WTC11 (cell line): ENCODE results near the gene ATXN7. TPM values are rescaled to one million over a fixed set of nuclear protein-coding genes. Genes with fewer than 3 reads are reported as not detected.

Source experiments
- ATF2 ChIP-seq: sonication (generic); formaldehyde crosslinking; IDR thresholded peaks from 2 replicates; pipeline ENCODE4 v1.8.1; 2022; ENCODE audit warnings: low read depth, missing genetic modification reagents, borderline replicate concordance
- ATF6 ChIP-seq: sonication (generic); formaldehyde crosslinking; IDR thresholded peaks from 2 replicates; pipeline ENCODE4 v1.8.1; 2023; ENCODE audit warnings: mild to moderate bottlenecking, missing genetic modification reagents
- CREB1 ChIP-seq: sonication (generic); formaldehyde crosslinking; IDR thresholded peaks from 2 replicates; pipeline ENCODE4 v1.8.0; 2023; ENCODE audit warnings: mild to moderate bottlenecking, missing genetic modification reagents
- CREM ChIP-seq: sonication (generic); formaldehyde crosslinking; IDR thresholded peaks from 2 replicates; pipeline ENCODE4 v1.8.1; 2022; ENCODE audit warnings: mild to moderate bottlenecking, missing genetic modification reagents, moderate library complexity
- E2F5 ChIP-seq: sonication (generic); formaldehyde crosslinking; IDR thresholded peaks from 2 replicates; pipeline ENCODE4 v1.8.1; 2022; ENCODE audit warnings: mild to moderate bottlenecking, moderate library complexity, missing genetic modification reagents
- ELF4 ChIP-seq: sonication (generic); formaldehyde crosslinking; IDR thresholded peaks from 2 replicates; pipeline ENCODE4 v1.8.1; 2022; ENCODE audit warnings: low read depth, mild to moderate bottlenecking, moderate library complexity, missing genetic modification reagents
- EMX1 ChIP-seq: fragments of 250-450 bp; sonication (Bioruptor Pico); IDR thresholded peaks from 2 replicates; pipeline ENCODE4 v1.8.0; 2021; ENCODE audit warnings: mild to moderate bottlenecking
- ESRRA ChIP-seq: sonication (generic); formaldehyde crosslinking; IDR thresholded peaks from 2 replicates; pipeline ENCODE4 v1.8.1; 2022; ENCODE audit warnings: mild to moderate bottlenecking, missing genetic modification reagents, borderline replicate concordance
- FOXP1 ChIP-seq: sonication (generic); formaldehyde crosslinking; IDR thresholded peaks from 2 replicates; pipeline ENCODE4 v1.8.0; 2022; ENCODE audit warnings: missing genetic modification reagents, mild to moderate bottlenecking, moderate library complexity, borderline replicate concordance
- GRHL2 ChIP-seq: fragments of 250-450 bp; sonication (Bioruptor Pico); IDR thresholded peaks from 2 replicates; pipeline ENCODE4 v1.8.0; 2022; ENCODE audit warnings: mild to moderate bottlenecking, moderate library complexity; ENCODE audit not compliant: insufficient replicate concordance, severe bottlenecking
- HMGA2 ChIP-seq: fragments of 250-450 bp; sonication (Bioruptor Pico); IDR thresholded peaks from 2 replicates; pipeline ENCODE4 v1.4.0; 2021; ENCODE audit warnings: mild to moderate bottlenecking, moderate library complexity
- IRF1 ChIP-seq: sonication (generic); formaldehyde crosslinking; IDR thresholded peaks from 2 replicates; pipeline ENCODE4 v1.8.0; 2023; ENCODE audit warnings: missing genetic modification reagents
- NR1H2 ChIP-seq: sonication (generic); formaldehyde crosslinking; IDR thresholded peaks from 2 replicates; pipeline ENCODE4 v1.9.0; 2021; ENCODE audit warnings: mild to moderate bottlenecking, moderate library complexity, missing genetic modification reagents
- NR3C1 ChIP-seq: sonication (generic); formaldehyde crosslinking; conservative IDR thresholded peaks from 2 replicates; pipeline ENCODE4 v1.8.1; 2023; ENCODE audit warnings: low read depth, mild to moderate bottlenecking, missing genetic modification reagents
- PREB ChIP-seq: sonication (generic); formaldehyde crosslinking; IDR thresholded peaks from 2 replicates; pipeline ENCODE4 v1.8.1; 2022; ENCODE audit warnings: mild to moderate bottlenecking, missing genetic modification reagents, moderate library complexity, borderline replicate concordance
- RORB ChIP-seq: fragments of 250-450 bp; sonication (Bioruptor Pico); IDR thresholded peaks from 2 replicates; pipeline ENCODE4 v1.9.0; 2021; ENCODE audit warnings: mild to moderate bottlenecking
- SMAD3 ChIP-seq: sonication (generic); formaldehyde crosslinking; IDR thresholded peaks from 2 replicates; pipeline ENCODE4 v1.8.0; 2022; ENCODE audit warnings: missing genetic modification reagents, mild to moderate bottlenecking, borderline replicate concordance
- ZBTB21 ChIP-seq: sonication (generic); formaldehyde crosslinking; IDR thresholded peaks from 2 replicates; pipeline ENCODE4 v1.8.1; 2023; ENCODE audit warnings: mild to moderate bottlenecking, missing genetic modification reagents, borderline replicate concordance
- ZNF219 ChIP-seq: sonication (generic); formaldehyde crosslinking; IDR thresholded peaks from 2 replicates; pipeline ENCODE4 v1.8.0; 2023; ENCODE audit warnings: missing genetic modification reagents, mild to moderate bottlenecking, borderline replicate concordance
- ZNF232 ChIP-seq: sonication (generic); formaldehyde crosslinking; IDR thresholded peaks from 2 replicates; pipeline ENCODE4 v1.8.0; 2022; ENCODE audit warnings: mild to moderate bottlenecking, missing genetic modification reagents
- ZNF263 ChIP-seq: sonication (generic); formaldehyde crosslinking; IDR thresholded peaks from 2 replicates; pipeline ENCODE4 v1.8.1; 2022; ENCODE audit warnings: low read depth, mild to moderate bottlenecking, moderate library complexity, missing genetic modification reagents
- ZNF396 ChIP-seq: fragments of 250-450 bp; sonication (Bioruptor Pico); IDR thresholded peaks from 2 replicates; pipeline ENCODE4 v1.8.0; 2021; ENCODE audit warnings: mild to moderate bottlenecking, moderate library complexity, borderline replicate concordance
- total RNA-seq: library from RNA; stranded (reverse); gene quantifications from 3 replicates; pipeline ENCODE4 v1.2.3, GENCODE V29; 2021
- TF ChIP-seq, protein P1 (sequence below): sonication (generic); formaldehyde crosslinking; IDR thresholded peaks from 2 replicates; pipeline ENCODE4 v1.8.0; 2022; ENCODE audit warnings: mild to moderate bottlenecking, missing genetic modification reagents
- TF ChIP-seq, protein P2 (sequence below): sonication (generic); formaldehyde crosslinking; IDR thresholded peaks from 2 replicates; pipeline ENCODE4 v1.8.1; 2023; ENCODE audit warnings: mild to moderate bottlenecking, missing genetic modification reagents, borderline replicate concordance
- TF ChIP-seq, protein P3 (sequence below): sonication (generic); formaldehyde crosslinking; IDR thresholded peaks from 2 replicates; pipeline ENCODE4 v1.8.1; 2023; ENCODE audit warnings: mild to moderate bottlenecking, missing genetic modification reagents

The ATXN7 gene
- total RNA-seq, 1 experiment from 2014 or later: 11.7 TPM

- TF ChIP-seq, protein P1, sequence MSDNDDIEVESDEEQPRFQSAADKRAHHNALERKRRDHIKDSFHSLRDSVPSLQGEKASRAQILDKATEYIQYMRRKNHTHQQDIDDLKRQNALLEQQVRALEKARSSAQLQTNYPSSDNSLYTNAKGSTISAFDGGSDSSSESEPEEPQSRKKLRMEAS: peak; percentile 78
- no peak for TF ChIP-seq ATF6 (CRISPR knock-in tag)
- 0 out of 2 replicates have a peak, but pooled peaks have one; percentile 13 for TF ChIP-seq CREM
- TF ChIP-seq ELF4 (CRISPR knock-in tag): no peak
- TF ChIP-seq ZNF219: no peak
- TF ChIP-seq, protein P2, sequence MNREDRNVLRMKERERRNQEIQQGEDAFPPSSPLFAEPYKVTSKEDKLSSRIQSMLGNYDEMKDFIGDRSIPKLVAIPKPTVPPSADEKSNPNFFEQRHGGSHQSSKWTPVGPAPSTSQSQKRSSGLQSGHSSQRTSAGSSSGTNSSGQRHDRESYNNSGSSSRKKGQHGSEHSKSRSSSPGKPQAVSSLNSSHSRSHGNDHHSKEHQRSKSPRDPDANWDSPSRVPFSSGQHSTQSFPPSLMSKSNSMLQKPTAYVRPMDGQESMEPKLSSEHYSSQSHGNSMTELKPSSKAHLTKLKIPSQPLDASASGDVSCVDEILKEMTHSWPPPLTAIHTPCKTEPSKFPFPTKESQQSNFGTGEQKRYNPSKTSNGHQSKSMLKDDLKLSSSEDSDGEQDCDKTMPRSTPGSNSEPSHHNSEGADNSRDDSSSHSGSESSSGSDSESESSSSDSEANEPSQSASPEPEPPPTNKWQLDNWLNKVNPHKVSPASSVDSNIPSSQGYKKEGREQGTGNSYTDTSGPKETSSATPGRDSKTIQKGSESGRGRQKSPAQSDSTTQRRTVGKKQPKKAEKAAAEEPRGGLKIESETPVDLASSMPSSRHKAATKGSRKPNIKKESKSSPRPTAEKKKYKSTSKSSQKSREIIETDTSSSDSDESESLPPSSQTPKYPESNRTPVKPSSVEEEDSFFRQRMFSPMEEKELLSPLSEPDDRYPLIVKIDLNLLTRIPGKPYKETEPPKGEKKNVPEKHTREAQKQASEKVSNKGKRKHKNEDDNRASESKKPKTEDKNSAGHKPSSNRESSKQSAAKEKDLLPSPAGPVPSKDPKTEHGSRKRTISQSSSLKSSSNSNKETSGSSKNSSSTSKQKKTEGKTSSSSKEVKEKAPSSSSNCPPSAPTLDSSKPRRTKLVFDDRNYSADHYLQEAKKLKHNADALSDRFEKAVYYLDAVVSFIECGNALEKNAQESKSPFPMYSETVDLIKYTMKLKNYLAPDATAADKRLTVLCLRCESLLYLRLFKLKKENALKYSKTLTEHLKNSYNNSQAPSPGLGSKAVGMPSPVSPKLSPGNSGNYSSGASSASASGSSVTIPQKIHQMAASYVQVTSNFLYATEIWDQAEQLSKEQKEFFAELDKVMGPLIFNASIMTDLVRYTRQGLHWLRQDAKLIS: no peak; the same call in 1 of the 2 replicates
- TF ChIP-seq ZNF263: no peak
- TF ChIP-seq IRF1: peak; percentile 73; the same call in 1 of the 2 replicates
- peak; percentile 35; the same call in 1 of the 2 replicates for TF ChIP-seq ZBTB21 (CRISPR knock-in tag)
- no peak for TF ChIP-seq ESRRA
- TF ChIP-seq ZNF396 (CRISPR knock-in tag): no peak
- TF ChIP-seq ATF2 (CRISPR knock-in tag): no peak
- peak; percentile 76; the same call in 1 of the 2 replicates for TF ChIP-seq ZNF232 (CRISPR knock-in tag)
- no peak for TF ChIP-seq E2F5 (CRISPR knock-in tag)
- TF ChIP-seq, protein P3, sequence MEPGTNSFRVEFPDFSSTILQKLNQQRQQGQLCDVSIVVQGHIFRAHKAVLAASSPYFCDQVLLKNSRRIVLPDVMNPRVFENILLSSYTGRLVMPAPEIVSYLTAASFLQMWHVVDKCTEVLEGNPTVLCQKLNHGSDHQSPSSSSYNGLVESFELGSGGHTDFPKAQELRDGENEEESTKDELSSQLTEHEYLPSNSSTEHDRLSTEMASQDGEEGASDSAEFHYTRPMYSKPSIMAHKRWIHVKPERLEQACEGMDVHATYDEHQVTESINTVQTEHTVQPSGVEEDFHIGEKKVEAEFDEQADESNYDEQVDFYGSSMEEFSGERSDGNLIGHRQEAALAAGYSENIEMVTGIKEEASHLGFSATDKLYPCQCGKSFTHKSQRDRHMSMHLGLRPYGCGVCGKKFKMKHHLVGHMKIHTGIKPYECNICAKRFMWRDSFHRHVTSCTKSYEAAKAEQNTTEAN: peak; percentile 78
- peak; percentile 84; the same call in 1 of the 2 replicates for TF ChIP-seq FOXP1 (CRISPR knock-in tag)
- TF ChIP-seq RORB: no peak
- TF ChIP-seq HMGA2: no peak
- TF ChIP-seq SMAD3 (CRISPR knock-in tag): no peak
- no peak for TF ChIP-seq NR3C1 (CRISPR knock-in tag)
- TF ChIP-seq EMX1: no peak
- TF ChIP-seq GRHL2 (CRISPR knock-in tag): no peak
- TF ChIP-seq CREB1 (CRISPR knock-in tag): 0 out of 2 replicates have a peak, but pooled peaks have one; percentile 63
- TF ChIP-seq NR1H2 (CRISPR knock-in tag): no peak
- TF ChIP-seq PREB (CRISPR knock-in tag): no peak
Measured at GRCh38 chr3:64023187-64023860, 159.7 kb downstream of the ATXN7 start, which contains the start of gene PSMD6 (continued).
